A549 (cell line): ENCODE data around the gene CDK5R1. TPM values are rescaled to one million over a fixed set of nuclear protein-coding genes. Genes with fewer than 3 reads are reported as not detected.

Experiments used
- ATAC-seq, 2 experiments: fragments of 200-7000 bp in 1 of 2; fragments of >200 bp in 1 of 2; cut with Nextera tagmentation in 1 of 2; cut with Tn5 transposase in 1 of 2; 3 replicates each; pipeline versions ENCODE4 v1.8.0 to v1.9.1; 2018 to 2020; ENCODE audit warnings: mild to moderate bottlenecking in 1 of 2, moderate library complexity in 1 of 2
- CTCF ChIA-PET: fragments of 300-600 bp; sonication (Branson Sonifier 250); formaldehyde crosslinking; extraction: SDS; loops from one replicate; lab custom pipeline; 2021; ENCODE audit warnings: antibody characterized with exemption, inconsistent platforms; lab: Yijun Ruan, JAX
- POLR2A ChIA-PET: fragments of 350-600 bp; formaldehyde crosslinking; extraction: SDS; loops from one replicate; lab custom pipeline; 2021; ENCODE audit warnings: antibody characterized with exemption, inconsistent platforms; lab: Yijun Ruan, JAX
- DNase-seq, 2 experiments: peaks; one replicate each; pipeline versions ENCODE4 v3.0.0 to v3.0.0-alpha.2; 2011 to 2016; ENCODE audit warnings: low read depth in 1 of 2, low spot score in 1 of 2
- FAIRE-seq: peaks from 2 replicates; lab custom pipeline; 2011; peaks lifted over from hg19 to GRCh38; lab: Jason Lieb, UNC
- H3K27ac ChIP-seq, 2 experiments: fragments of >200 bp; sonication (Bioruptor Twin); formaldehyde crosslinking; 3 replicates each; pipeline ENCODE4 v1.5.1; 2016 to 2017
- H3K4me1 ChIP-seq: fragments of >200 bp; sonication (Bioruptor Twin); formaldehyde crosslinking; 3 replicates; pipeline ENCODE4 v1.6.1; 2016
- H3K4me2 ChIP-seq: fragments of >200 bp; sonication (Bioruptor Twin); formaldehyde crosslinking; 3 replicates; pipeline ENCODE4 v1.6.1; 2016
- H3K4me3 ChIP-seq: fragments of >200 bp; sonication (Bioruptor Twin); formaldehyde crosslinking; 3 replicates; pipeline ENCODE4 v1.5.1; 2016
- H3K9me3 ChIP-seq: fragments of >200 bp; sonication (Bioruptor Twin); formaldehyde crosslinking; 3 replicates; pipeline ENCODE4 v1.6.1; 2016
- CBX8 ChIP-seq: fragments of 200-600 bp; sonication (generic); IDR thresholded peaks from 2 replicates; pipeline ENCODE4 v1.6.1; 2016
- CHD2 ChIP-seq: fragments of 150-350 bp; IDR thresholded peaks from 2 replicates; pipeline ENCODE4 v1.6.1; 2014; ENCODE audit warnings: low read length; ENCODE audit not compliant: partially characterized antibody
- CHD4 ChIP-seq: fragments of 200-600 bp; sonication (generic); IDR thresholded peaks from 2 replicates; pipeline ENCODE4 v1.6.1; 2016; ENCODE audit warnings: antibody characterized with exemption, mild to moderate bottlenecking, borderline replicate concordance
- HOXB5 ChIP-seq: fragments of 250-450 bp; sonication (Bioruptor Pico); IDR thresholded peaks from 2 replicates; pipeline ENCODE4 v1.5.0; 2020; ENCODE audit warnings: mild to moderate bottlenecking, moderate library complexity
- MYC ChIP-seq: IDR thresholded peaks from 2 replicates; pipeline ENCODE4 v1.6.1; 2012; ENCODE audit warnings: mild to moderate bottlenecking, inconsistent platforms, low read length, improper control_type of control experiment, borderline replicate concordance
- POLR2A ChIP-seq: IDR thresholded peaks from 2 replicates; pipeline ENCODE4 v1.6.1; 2012; ENCODE audit warnings: mild to moderate bottlenecking, low read length
- POLR2AphosphoS2 ChIP-seq: conservative IDR thresholded peaks from 2 replicates; pipeline ENCODE4 v1.6.1; 2012; ENCODE audit warnings: low read length, improper control_type of control experiment, inconsistent platforms
- RFX5 ChIP-seq: fragments of 450-650 bp; IDR thresholded peaks from 2 replicates; pipeline ENCODE4 v1.7.1; 2014; ENCODE audit warnings: antibody characterized with exemption, mild to moderate bottlenecking, moderate library complexity
- SMC3 ChIP-seq: fragments of >200 bp; sonication (Bioruptor Twin); formaldehyde crosslinking; IDR thresholded peaks from 3 replicates; pipeline ENCODE4 v1.6.1; 2018; ENCODE audit warnings: inconsistent platforms
- TP53 ChIP-seq: fragments of 250-450 bp; sonication (Bioruptor Pico); IDR thresholded peaks from 2 replicates; pipeline ENCODE4 v1.5.0; 2021; ENCODE audit warnings: mild to moderate bottlenecking, moderate library complexity
- WGBS: methylation state at CpG from one replicate; pipeline ENCODE4 v1.1.6; 2017; ENCODE audit errors: missing lambda C conversion rate; 5-methylcytosine and 5-hydroxymethylcytosine counted together
- polyA plus RNA-seq, 4 experiments: library from polyadenylated mRNA; depleted of rRNA in 3 of 4; stranded (reverse); fragments of >200 nt; fragmentation: RNase III in 1 of 4; extraction: RNeasy Plus Mini Kit Qiagen cat#74134 plus additional on column Dnase treatment in 1 of 4; gene quantifications; 2 replicates in 3 of 4; 3 replicates in 1 of 4; pipeline ENCODE4 v1.2.3, GENCODE V29; 2011 to 2017
- TF ChIP-seq, protein P1 (sequence below): fragments of 250-450 bp; sonication (Bioruptor Pico); IDR thresholded peaks from 2 replicates; pipeline ENCODE4 v1.5.0; 2021; ENCODE audit warnings: mild to moderate bottlenecking, moderate library complexity, borderline replicate concordance
- TF ChIP-seq, protein P2 (sequence below): fragments of 450-650 bp; IDR thresholded peaks from 2 replicates; pipeline ENCODE4 v1.6.1; 2014; ENCODE audit warnings: antibody characterized with exemption
- TF ChIP-seq, protein P3 (sequence below): IDR thresholded peaks from 2 replicates; pipeline ENCODE4 v1.6.1; 2012; ENCODE audit warnings: low read depth, borderline replicate concordance

The CDK5R1 gene
- polyA plus RNA-seq, 2 of the 4 experiments (the other 2 are of a cell fraction): 0.93 to 2.8 TPM

DNA sequence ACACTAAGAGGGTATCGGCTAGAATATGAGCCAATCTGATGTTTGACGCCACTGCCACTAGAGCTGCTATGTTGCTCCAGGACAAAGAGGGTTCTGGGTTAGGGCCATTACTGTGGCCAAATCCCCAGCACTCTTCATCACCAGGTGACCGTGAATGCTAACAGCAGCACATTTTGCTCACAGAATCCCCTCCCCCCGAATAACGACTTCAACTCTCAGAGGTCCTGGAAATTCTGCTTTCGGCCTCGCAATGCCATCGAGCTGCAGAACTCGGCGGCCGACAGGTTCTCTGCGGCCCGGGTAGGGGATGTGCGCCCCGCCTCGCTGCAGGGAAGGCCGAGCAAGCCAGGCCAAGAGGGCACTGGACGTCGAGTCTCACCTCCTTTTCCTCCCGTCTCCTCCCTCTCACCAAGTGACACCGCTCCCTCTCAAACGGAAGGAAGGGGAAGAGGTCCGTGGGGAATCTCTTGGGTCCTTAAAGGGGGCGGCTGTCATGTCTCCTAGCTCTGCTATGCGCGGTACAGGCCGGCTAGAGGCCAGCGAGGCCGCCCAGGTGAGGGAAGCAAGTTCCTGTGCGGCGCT lies 31.9 kb downstream of the CDK5R1 start:
- TF ChIP-seq CHD4: no peak
- no peak for TF ChIP-seq RFX5
- TF ChIP-seq HOXB5 (CRISPR knock-in tag): no peak
- TF ChIP-seq, protein P1, sequence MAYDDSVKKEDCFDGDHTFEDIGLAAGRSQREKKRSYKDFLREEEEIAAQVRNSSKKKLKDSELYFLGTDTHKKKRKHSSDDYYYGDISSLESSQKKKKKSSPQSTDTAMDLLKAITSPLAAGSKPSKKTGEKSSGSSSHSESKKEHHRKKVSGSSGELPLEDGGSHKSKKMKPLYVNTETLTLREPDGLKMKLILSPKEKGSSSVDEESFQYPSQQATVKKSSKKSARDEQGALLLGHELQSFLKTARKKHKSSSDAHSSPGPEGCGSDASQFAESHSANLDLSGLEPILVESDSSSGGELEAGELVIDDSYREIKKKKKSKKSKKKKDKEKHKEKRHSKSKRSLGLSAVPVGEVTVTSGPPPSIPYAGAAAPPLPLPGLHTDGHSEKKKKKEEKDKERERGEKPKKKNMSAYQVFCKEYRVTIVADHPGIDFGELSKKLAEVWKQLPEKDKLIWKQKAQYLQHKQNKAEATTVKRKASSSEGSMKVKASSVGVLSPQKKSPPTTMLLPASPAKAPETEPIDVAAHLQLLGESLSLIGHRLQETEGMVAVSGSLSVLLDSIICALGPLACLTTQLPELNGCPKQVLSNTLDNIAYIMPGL (CRISPR knock-in tag): no peak
- TF ChIP-seq POLR2A: no peak
- CTCF ChIA-PET: interaction anchor here (0.8 kb wide), 1 partner anchor 50 kb away, joined by 4 read pairs; no protein-coding TSS in a partner anchor
- POLR2A ChIA-PET: no interaction called here
- H3K4me1 ChIP-seq: no peaks in the 10 kb centered on the region
- no peak overlapping the region for H3K4me3 ChIP-seq
- no peaks in the 10 kb centered on the region for H3K9me3 ChIP-seq
- 86% methylated on average over 31 of the region's 31 CpGs for WGBS
- DNase-seq (no peak), FAIRE-seq (no peak), ATAC-seq (no peak)
- no peak overlapping the region for H3K4me2 ChIP-seq
- no peak overlapping the region for H3K27ac ChIP-seq

DNA sequence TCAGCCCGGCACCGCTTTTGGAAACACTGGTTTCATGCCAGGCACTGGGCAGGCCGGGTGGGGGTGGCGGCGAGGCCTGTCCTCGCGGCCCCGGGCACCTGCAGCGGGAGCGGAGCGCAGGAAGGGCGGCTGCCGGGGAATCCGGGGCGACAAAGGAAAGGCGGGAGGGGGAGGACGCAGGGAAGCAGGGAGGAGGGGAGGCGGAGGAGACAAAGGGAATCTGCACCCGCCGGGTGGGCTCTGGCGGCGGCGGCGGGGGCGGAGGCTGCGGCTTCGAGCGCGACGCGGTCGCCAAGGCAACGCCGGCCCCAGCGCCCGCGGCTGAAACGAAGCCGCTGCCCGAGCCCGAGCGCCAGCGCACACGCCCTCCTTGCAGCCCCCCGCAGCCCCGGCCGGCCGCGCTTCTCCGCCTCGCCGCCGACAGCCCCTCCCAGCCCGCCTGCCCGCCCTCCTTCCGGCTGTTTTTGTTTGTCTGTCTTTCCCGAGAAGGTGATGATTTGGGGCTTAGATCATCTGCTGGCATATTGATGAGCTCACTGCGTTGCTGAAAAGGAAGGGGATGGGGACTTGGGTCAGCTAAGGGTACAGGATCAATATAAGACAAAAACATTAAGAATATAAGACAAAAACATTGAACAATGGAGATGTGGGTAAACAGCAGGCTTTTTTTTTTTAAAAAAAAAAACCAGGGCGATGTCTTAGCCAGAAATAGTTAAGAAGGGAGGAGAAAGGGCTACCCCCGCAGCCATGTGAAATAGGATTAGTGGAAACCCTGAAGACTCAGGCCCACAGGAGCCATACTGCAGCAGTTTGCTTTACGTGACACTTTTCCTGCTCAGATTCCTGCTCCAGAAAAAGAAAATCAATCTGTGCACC lies 32.7 kb downstream of the CDK5R1 start:
- CTCF ChIA-PET: interaction anchor here (0.8 kb wide), 1 partner anchor 49 kb away, joined by 4 read pairs; no protein-coding TSS in a partner anchor
- Histone ChIP-seq H3K27ac (no peak overlapping the region), H3K4me2 (no peak overlapping the region), H3K4me3 (no peak overlapping the region), H3K4me1 (no peaks in the 10 kb centered on the region), H3K9me3 (no peaks in the 10 kb centered on the region)
- TF ChIP-seq, protein P2, sequence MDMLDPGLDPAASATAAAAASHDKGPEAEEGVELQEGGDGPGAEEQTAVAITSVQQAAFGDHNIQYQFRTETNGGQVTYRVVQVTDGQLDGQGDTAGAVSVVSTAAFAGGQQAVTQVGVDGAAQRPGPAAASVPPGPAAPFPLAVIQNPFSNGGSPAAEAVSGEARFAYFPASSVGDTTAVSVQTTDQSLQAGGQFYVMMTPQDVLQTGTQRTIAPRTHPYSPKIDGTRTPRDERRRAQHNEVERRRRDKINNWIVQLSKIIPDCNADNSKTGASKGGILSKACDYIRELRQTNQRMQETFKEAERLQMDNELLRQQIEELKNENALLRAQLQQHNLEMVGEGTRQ: no peak
- no peak for TF ChIP-seq CBX8
- TF ChIP-seq, protein P3, sequence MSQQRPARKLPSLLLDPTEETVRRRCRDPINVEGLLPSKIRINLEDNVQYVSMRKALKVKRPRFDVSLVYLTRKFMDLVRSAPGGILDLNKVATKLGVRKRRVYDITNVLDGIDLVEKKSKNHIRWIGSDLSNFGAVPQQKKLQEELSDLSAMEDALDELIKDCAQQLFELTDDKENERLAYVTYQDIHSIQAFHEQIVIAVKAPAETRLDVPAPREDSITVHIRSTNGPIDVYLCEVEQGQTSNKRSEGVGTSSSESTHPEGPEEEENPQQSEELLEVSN: no peak
- TF ChIP-seq POLR2AphosphoS2: no peak
- POLR2A ChIA-PET: no interaction called here
- no peak for DNase-seq
- WGBS: 90% methylated on average over 59 of the region's 61 CpGs
- no peak for FAIRE-seq
- ATAC-seq: no peak

DNA sequence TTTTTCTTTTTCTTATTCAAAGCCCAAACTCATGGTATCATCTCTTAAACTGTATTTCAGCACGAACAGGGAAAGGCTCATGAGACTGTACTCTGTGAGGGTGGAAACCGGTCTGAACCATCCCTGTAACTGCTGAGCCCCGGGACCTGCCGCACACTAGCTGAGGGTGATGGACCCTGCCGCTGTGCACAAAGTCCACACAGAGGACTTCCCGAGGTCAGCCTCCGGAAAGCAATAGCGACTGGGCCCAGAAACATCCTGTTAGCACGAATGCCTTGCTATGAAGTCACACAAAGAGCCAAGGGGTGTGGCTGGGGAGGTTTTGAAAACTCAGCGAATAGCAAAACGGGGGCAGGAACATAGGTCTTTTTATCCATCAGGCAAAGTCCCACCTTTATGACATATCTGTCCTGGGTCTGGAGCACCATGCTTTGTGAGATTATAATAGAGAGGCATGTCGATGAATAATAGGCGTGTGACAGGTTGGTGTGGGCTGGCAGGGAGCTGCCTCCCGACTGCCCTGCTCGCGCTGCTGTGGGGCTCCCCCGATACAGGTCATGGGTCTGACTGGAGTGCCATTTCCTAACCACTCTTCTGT lies 33.4 kb downstream of the CDK5R1 start:
- ChIA-PET CTCF (interaction anchor here (1.0 kb wide), 1 partner anchor 357 kb away, joined by 3 read pairs; the partner anchor contains the start of gene MYO1D), POLR2A (no interaction called here)
- FAIRE-seq (no peak), ATAC-seq (no peak; a peak in 1 of 6 replicates), DNase-seq (no peak)
- no peak overlapping the region for H3K27ac ChIP-seq
- no peak overlapping the region for H3K4me2 ChIP-seq
- no peaks in the 10 kb centered on the region for H3K9me3 ChIP-seq
- 74% methylated on average over 17 of the region's 17 CpGs for WGBS
- TF ChIP-seq SMC3 (no peak), CHD2 (no peak), MYC (no peak), TP53 (CRISPR knock-in tag) (no peak)
- TF ChIP-seq, protein P1 (CRISPR knock-in tag): no peak
- no peaks in the 10 kb centered on the region for H3K4me1 ChIP-seq
- H3K4me3 ChIP-seq: no peak overlapping the region
